NCI-H1105 treated with DMSO at 0.1 percent for 48 hours (cell line): ENCODE results near the gene USP17L20.
"Not testable (repeated sequence)": the region's sequence is repeated elsewhere in the genome, so short reads cannot be mapped to it uniquely, and the experiment has no call there.

ENCODE experiments used
- DNase-seq: peaks from one replicate; lab custom pipeline; 2025; lab: John Stamatoyannopoulos, UW

USP17L20 gene, protein sequence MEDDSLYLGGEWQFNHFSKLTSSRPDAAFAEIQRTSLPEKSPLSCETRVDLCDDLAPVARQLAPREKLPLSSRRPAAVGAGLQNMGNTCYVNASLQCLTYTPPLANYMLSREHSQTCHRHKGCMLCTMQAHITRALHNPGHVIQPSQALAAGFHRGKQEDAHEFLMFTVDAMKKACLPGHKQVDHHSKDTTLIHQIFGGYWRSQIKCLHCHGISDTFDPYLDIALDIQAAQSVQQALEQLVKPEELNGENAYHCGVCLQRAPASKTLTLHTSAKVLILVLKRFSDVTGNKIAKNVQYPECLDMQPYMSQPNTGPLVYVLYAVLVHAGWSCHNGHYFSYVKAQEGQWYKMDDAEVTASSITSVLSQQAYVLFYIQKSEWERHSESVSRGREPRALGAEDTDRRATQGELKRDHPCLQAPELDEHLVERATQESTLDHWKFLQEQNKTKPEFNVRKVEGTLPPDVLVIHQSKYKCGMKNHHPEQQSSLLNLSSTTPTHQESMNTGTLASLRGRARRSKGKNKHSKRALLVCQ

DNA sequence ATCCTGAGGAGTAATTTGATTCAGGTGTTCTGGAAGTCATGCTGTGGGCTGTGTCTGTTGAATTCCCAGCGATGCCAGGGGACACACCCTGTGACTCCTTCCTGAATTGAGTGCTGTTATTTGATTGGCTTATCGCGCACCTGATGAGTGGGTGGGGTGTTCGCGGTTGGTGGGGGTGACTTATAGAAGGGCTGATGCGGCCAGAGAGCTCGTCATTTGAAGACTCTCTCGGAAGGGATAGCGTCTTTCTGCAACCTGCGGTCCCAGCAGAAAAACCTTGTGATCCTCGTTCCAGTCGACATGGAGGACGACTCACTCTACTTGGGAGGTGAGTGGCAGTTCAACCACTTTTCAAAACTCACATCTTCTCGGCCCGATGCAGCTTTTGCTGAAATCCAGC lies at the start of gene USP17L20:
Gene USP17L20, plus strand, starts transcription at position 301 of the 400 bp plus-strand sequence. Its CDS starts 0 bp downstream, at position 301.
- not testable (repeated sequence) for DNase-seq

DNA sequence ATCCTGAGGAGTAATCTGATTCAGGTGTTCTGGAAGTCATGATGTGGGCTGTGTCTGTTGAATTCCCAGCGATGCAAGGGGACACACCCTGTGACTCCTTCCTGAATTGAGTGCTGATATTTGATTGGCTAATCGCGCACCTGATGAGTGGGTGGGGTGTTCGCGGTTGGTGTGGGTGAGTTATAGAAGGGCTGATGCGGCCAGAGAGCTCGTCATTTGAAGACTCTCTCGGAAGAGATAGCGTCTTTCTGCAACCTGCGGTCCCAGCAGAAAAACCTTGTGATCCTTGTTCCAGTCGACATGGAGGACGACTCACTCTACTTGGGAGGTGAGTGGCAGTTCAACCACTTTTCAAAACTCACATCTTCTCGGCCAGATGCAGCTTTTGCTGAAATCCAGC lies 47.6 kb upstream of the USP17L20 start, which contains the start of gene USP17L10:
Gene USP17L10, plus strand, starts transcription at position 301 of the 400 bp plus-strand sequence. Its CDS starts 0 bp downstream, at position 301.
- DNase-seq, result not testable (repeated sequence)

DNA sequence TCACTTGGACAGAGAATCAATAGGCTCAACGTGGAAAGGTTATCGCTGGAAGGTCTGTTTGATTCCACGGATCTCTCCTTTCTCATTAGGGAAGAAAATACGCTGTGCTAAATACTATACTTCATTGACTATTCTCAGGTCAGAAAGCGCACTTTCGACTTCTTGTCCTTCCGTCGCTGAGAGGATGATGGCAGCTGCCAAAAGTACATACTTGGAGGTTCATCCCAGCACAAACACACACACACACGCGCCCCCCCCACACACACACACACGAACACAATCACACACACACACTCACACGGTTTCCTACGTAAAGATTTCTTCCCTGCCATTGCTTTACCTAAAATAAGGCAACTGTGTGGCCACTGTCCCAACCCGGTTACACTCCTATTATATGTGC lies 43.2 kb upstream of the USP17L20 start:
- DNase-seq, result not testable (repeated sequence)

DNA sequence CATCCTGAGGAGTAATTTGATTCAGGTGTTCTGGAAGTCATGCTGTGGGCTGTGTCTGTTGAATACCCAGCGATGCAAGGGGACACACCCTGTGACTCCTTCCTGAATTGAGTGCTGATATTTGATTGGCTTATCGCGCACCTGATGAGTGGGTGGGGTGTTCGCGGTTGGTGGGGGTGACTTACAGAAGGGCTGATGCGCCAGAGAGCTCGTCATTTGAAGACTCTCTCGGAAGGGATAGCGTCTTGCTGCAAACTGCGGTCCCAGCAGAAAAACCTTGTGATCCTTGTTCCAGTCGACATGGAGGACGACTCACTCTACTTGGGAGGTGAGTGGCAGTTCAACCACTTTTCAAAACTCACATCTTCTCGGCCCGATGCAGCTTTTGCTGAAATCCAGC lies 42.8 kb upstream of the USP17L20 start, which contains the start of gene USP17L11:
Gene USP17L11, plus strand, starts transcription at position 301 of the 400 bp plus-strand sequence. Its CDS starts 0 bp downstream, at position 301.
- not testable (repeated sequence) for DNase-seq

DNA sequence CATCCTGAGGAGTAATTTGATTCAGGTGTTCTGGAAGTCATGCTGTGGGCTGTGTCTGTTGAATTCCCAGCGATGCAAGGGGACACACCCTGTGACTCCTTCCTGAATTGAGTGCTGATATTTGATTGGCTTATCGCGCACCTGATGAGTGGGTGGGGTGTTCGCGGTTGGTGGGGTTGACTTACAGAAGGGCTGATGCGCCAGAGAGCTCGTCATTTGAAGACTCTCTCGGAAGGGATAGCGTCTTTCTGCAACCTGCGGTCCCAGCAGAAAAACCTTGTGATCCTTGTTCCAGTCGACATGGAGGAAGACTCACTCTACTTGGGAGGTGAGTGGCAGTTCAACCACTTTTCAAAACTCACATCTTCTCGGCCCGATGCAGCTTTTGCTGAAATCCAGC lies 38.1 kb upstream of the USP17L20 start, which contains the start of gene USP17L12:
Gene USP17L12, plus strand, starts transcription at position 301 of the 400 bp plus-strand sequence. Its CDS starts 0 bp downstream, at position 301.
- DNase-seq, result not testable (repeated sequence)

DNA sequence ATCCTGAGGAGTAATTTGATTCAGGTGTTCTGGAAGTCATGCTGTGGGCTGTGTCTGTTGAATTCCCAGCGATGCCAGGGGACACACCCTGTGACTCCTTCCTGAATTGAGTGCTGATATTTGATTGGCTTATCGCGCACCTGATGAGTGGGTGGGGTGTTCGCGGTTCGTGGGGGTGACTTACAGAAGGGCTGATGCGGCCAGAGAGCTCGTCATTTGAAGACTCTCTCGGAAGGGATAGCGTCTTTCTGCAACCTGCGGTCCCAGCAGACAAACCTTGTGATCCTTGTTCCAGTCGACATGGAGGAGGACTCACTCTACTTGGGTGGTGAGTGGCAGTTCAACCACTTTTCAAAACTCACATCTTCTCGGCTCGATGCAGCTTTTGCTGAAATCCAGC lies 33.3 kb upstream of the USP17L20 start, which contains the start of gene USP17L13:
Gene USP17L13, plus strand, starts transcription at position 301 of the 400 bp plus-strand sequence. Its CDS starts 0 bp downstream, at position 301.
- DNase-seq, result not testable (repeated sequence)

DNA sequence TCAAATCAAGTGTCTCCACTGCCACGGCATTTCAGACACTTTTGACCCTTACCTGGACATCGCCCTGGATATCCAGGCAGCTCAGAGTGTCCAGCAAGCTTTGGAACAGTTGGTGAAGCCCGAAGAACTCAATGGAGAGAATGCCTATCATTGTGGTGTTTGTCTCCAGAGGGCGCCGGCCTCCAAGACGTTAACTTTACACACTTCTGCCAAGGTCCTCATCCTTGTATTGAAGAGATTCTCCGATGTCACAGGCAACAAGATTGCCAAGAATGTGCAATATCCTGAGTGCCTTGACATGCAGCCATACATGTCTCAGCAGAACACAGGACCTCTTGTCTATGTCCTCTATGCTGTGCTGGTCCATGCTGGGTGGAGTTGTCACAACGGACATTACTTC lies 27.7 kb upstream of the USP17L20 start:
- DNase-seq, result not testable (repeated sequence)

DNA sequence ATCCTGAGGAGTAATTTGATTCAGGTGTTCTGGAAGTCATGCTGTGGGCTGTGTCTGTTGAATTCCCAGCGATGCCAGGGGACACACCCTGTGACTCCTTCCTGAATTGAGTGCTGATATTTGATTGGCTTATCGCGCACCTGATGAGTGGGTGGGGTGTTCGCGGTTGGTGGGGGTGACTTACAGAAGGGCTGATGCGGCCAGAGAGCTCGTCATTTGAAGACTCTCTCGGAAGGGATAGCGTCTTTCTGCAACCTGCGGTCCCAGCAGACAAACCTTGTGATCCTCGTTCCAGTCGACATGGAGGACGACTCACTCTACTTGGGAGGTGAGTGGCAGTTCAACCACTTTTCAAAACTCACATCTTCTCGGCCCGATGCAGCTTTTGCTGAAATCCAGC lies 23.8 kb upstream of the USP17L20 start, which contains the start of gene USP17L15:
Gene USP17L15, plus strand, starts transcription at position 301 of the 400 bp plus-strand sequence. Its CDS starts 0 bp downstream, at position 301.
- DNase-seq, result not testable (repeated sequence)

DNA sequence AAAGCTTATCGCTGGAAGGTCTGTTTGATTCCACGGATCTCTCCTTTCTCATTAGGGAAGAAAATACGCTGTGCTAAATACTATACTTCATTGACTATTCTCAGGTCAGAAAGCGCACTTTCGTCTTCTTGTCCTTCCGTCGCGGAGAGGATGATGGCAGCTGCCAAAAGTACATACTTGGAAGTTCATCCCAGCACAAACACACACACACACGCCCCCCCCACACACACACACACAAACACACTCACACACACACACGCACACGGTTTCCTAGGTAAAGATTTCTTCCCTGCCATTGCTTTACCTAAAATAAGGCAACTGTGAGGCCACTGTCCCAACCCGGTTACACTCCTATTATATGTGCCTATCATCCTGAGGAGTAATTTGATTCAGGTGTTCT lies 19.5 kb upstream of the USP17L20 start:
- not testable (repeated sequence) for DNase-seq

DNA sequence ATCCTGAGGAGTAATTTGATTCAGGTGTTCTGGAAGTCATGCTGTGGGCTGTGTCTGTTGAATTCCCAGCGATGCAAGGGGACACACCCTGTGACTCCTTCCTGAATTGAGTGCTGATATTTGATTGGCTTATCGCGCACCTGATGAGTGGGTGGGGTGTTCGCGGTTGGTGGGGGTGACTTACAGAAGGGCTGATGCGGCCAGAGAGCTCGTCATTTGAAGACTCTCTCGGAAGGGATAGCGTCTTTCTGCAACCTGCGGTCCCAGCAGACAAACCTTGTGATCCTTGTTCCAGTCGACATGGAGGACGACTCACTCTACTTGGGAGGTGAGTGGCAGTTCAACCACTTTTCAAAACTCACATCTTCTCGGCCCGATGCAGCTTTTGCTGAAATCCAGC lies 14.3 kb upstream of the USP17L20 start, which contains the start of gene USP17L17:
Gene USP17L17, plus strand, starts transcription at position 301 of the 400 bp plus-strand sequence. Its CDS starts 0 bp downstream, at position 301.
- DNase-seq, result not testable (repeated sequence)

DNA sequence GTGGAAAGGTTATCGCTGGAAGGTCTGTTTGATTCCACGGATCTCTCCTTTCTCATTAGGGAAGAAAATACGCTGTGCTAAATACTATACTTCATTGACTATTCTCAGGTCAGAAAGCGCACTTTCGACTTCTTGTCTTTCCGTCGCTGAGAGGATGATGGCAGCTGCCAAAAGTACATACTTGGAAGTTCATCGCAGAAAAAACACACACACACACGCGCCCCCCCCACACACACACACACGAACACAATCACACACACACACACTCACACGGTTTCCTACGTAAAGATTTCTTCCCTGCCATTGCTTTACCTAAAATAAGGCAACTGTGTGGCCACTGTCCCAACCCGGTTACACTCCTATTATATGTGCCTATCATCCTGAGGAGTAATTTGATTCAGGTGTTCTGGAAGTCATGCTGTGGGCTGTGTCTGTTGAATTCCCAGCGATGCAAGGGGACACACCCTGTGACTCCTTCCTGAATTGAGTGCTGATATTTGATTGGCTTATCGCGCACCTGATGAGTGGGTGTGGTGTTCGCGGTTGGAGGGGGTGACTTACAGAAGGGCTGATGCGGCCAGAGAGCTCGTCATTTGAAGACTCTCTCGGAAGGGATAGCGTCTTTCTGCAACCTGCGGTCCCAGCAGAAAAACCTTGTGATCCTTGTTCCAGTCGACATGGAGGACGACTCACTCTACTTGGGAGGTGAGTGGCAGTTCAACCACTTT lies 9.8 kb upstream of the USP17L20 start, which contains the start of gene USP17L18:
Gene USP17L18, plus strand, starts transcription at position 678 of the 728 bp plus-strand sequence. Its CDS starts 0 bp downstream, at position 678.
- DNase-seq, result not testable (repeated sequence)

DNA sequence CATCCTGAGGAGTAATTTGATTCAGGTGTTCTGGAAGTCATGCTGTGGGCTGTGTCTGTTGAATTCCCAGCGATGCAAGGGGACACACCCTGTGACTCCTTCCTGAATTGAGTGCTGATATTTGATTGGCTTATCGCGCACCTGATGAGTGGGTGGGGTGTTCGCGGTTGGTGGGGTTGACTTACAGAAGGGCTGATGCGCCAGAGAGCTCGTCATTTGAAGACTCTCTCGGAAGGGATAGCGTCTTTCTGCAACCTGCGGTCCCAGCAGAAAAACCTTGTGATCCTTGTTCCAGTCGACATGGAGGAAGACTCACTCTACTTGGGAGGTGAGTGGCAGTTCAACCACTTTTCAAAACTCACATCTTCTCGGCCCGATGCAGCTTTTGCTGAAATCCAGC lies 4.8 kb upstream of the USP17L20 start, which contains the start of gene USP17L19:
Gene USP17L19, plus strand, starts transcription at position 301 of the 400 bp plus-strand sequence. Its CDS starts 0 bp downstream, at position 301.
- DNase-seq, result not testable (repeated sequence)

DNA sequence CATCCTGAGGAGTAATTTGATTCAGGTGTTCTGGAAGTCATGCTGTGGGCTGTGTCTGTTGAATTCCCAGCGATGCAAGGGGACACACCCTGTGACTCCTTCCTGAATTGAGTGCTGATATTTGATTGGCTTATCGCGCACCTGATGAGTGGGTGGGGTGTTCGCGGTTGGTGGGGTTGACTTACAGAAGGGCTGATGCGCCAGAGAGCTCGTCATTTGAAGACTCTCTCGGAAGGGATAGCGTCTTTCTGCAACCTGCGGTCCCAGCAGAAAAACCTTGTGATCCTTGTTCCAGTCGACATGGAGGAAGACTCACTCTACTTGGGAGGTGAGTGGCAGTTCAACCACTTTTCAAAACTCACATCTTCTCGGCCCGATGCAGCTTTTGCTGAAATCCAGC lies 4.6 kb downstream of the USP17L20 start, which contains the start of gene USP17L21:
Gene USP17L21, plus strand, starts transcription at position 301 of the 400 bp plus-strand sequence. Its CDS starts 0 bp downstream, at position 301.
- DNase-seq, result not testable (repeated sequence)

DNA sequence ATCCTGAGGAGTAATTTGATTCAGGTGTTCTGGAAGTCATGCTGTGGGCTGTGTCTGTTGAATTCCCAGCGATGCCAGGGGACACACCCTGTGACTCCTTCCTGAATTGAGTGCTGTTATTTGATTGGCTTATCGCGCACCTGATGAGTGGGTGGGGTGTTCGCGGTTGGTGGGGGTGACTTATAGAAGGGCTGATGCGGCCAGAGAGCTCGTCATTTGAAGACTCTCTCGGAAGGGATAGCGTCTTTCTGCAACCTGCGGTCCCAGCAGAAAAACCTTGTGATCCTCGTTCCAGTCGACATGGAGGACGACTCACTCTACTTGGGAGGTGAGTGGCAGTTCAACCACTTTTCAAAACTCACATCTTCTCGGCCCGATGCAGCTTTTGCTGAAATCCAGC lies 9.4 kb downstream of the USP17L20 start, which contains the start of gene USP17L22:
Gene USP17L22, plus strand, starts transcription at position 301 of the 400 bp plus-strand sequence. Its CDS starts 0 bp downstream, at position 301.
- not testable (repeated sequence) for DNase-seq

DNA sequence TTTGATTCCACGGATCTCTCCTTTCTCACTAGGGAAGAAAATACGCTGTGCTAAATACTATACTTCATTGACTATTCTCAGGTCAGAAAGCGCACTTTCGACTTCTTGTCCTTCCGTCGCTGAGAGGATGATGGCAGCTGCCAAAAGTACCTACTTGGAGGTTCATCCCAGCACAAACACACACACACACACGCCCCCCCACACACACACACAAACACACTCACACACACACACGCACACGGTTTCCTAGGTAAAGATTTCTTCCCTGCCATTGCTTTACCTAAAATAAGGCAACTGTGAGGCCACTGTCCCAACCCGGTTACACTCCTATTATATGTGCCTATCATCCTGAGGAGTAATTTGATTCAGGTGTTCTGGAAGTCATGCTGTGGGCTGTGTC lies 13.8 kb downstream of the USP17L20 start:
- not testable (repeated sequence) for DNase-seq
